Gastrocnemius medialis (tissue), 4 donors: ENCODE measurements around the gene RBM38. TPM values are rescaled to one million over a fixed set of nuclear protein-coding genes. Genes with fewer than 3 reads are reported as not detected.
A peak's percentile ranks its signal among the peaks of the same experiment; 100 is the strongest.

ENCODE experiments used
- ATAC-seq, 2 donors: fragments of 150-250 bp; one replicate each; pipeline ENCODE4 v1.9.1; 2016
- DNase-seq, 2 donors: peaks; one replicate each; pipeline ENCODE4 v3.0.0-alpha.2; 2019
- H3K27ac ChIP-seq, 4 donors: fragments of 200-600 bp; sonication (generic); 1 replicate in 1 of 4; 2 replicates in 3 of 4; pipeline ENCODE4 v1.5.1; 2016 to 2018; ENCODE audit warnings: mild to moderate bottlenecking in 2 of 4, moderate library complexity in 1 of 4
- H3K27me3 ChIP-seq, 3 donors: fragments of 200-600 bp; sonication (generic) in 2 of 3; 1 replicate in 1 of 3; 2 replicates in 2 of 3; pipeline versions ENCODE4 v1.5.1 to v1.6.0; 2016 to 2019; ENCODE audit warnings: mild to moderate bottlenecking in 1 of 3, moderate library complexity in 1 of 3
- H3K36me3 ChIP-seq, 2 donors: fragments of 200-600 bp; sonication (generic) in 1 of 2; one replicate each; pipeline ENCODE4 v1.5.1; 2017 to 2018
- H3K4me1 ChIP-seq, 2 donors: fragments of 200-600 bp; sonication (generic) in 1 of 2; one replicate each; pipeline ENCODE4 v1.5.1; 2016 to 2017; ENCODE audit warnings: mild to moderate bottlenecking in 2 of 2
- H3K4me3 ChIP-seq, 4 donors: fragments of 200-600 bp; sonication (generic) in 3 of 4; 1 replicate in 1 of 4; 2 replicates in 3 of 4; pipeline ENCODE4 v1.5.1; 2016 to 2019; ENCODE audit warnings: mild to moderate bottlenecking in 2 of 4
- H3K9me3 ChIP-seq, 3 donors: fragments of 200-600 bp; sonication (generic) in 2 of 3; 1 replicate in 1 of 3; 2 replicates in 2 of 3; pipeline ENCODE4 v1.5.1; 2016 to 2019
- CTCF ChIP-seq, 5 experiments: fragments of 450-650 bp in 3 of 5; fragments of 200-600 bp in 2 of 5; sonication (generic) in 2 of 5; IDR thresholded peaks in 4 of 5; conservative IDR thresholded peaks in 1 of 5; 1 replicate in 4 of 5; 2 replicates in 1 of 5; pipeline ENCODE4 v1.5.1; 2016 to 2019; ENCODE audit warnings: antibody characterized with exemption in 5 of 5, mild to moderate bottlenecking in 3 of 5, moderate library complexity in 3 of 5
- POLR2A ChIP-seq, 2 donors: fragments of 450-650 bp; IDR thresholded peaks; one replicate each; pipeline ENCODE4 v1.6.1; 2017; ENCODE audit warnings: antibody characterized with exemption in 2 of 2, mild to moderate bottlenecking in 2 of 2, moderate library complexity in 2 of 2
- in situ Hi-C, 4 donors: fragments of 200-750 bp; cut with MboI; loops; one replicate each; pipeline versions ENCODE4 v1.15.0 to v1.8.0; 2017; ENCODE audit warnings: low sequenced_read_pairs in 4 of 4
- intact Hi-C: fragments of 100-400 bp; cut with DNase I; formaldehyde crosslinking; loops from one replicate; pipeline ENCODE4 v1.15.1; 2023; ENCODE audit warnings: low total_unique reads
- total RNA-seq, 4 donors: library from RNA; depleted of rRNA; stranded (reverse); fragments of >200 nt; gene quantifications; one replicate each; pipeline versions ENCODE4 v1.1.0 to v1.2.3, GENCODE V29; 2016

Gene RBM38
- total RNA-seq, 4 donors from 2014 or later, result 56.7 to 229 (median 177) TPM

- Histone ChIP-seq H3K4me1 (peaks cover 41 to 51% of the 10 kb centered on the region in 2 donors), H3K9me3 (no peaks in the 10 kb centered on the region), H3K4me3 (no peak overlapping the region), H3K27ac (peak overlapping the region; percentile 63 to 96 (median 72)), H3K36me3 (no peaks in the 10 kb centered on the region), H3K27me3 (no peaks in the 10 kb centered on the region)
- intact Hi-C loops, result no loop called here
- DNase-seq (no peak), ATAC-seq (no peak)
- TF ChIP-seq POLR2A (IDR thresholded peaks at IDR 0.05) (no peak), CTCF (IDR thresholded peaks at IDR 0.05 in 4 of 5, conservative IDR thresholded peaks at IDR 0.05 in 1 of 5) (no peak)
- in situ Hi-C loops, result no loop called here
These were observed 60.2 kb downstream of the RBM38 start for GRCh38 chr20:57451431-57451794.

GRCh38 chr20:57451795-57452661, 60.8 kb downstream of the RBM38 start:
- Histone ChIP-seq H3K9me3 (no peaks in the 10 kb centered on the region), H3K4me1 (peaks cover 41 to 45% of the 10 kb centered on the region in 2 donors), H3K36me3 (no peaks in the 10 kb centered on the region), H3K27me3 (no peaks in the 10 kb centered on the region), H3K4me3 (no peak overlapping the region), H3K27ac (peak overlapping the region; percentile 63 to 96 (median 72))
- intact Hi-C loops (no loop called here), in situ Hi-C loops (no loop called here)
- DNase-seq, result peak; percentile 70 to 71
- TF ChIP-seq CTCF (IDR thresholded peaks at IDR 0.05 in 4 of 5, conservative IDR thresholded peaks at IDR 0.05 in 1 of 5), result no peak
- TF ChIP-seq POLR2A (IDR thresholded peaks at IDR 0.05), result no peak
- peak; percentile 77 to 78 for ATAC-seq

GRCh38 chr20:57455386-57455785, 64.2 kb downstream of the RBM38 start:
- no peak for ATAC-seq
- intact Hi-C loops (loop anchor here (5.0 kb wide), 1 partner anchor 262 kb away; no protein-coding TSS in a partner anchor), in situ Hi-C loops (no loop called here)
- no peak overlapping the region for H3K4me3 ChIP-seq
- no peaks in the 10 kb centered on the region for H3K27me3 ChIP-seq
- no peaks in the 10 kb centered on the region for H3K36me3 ChIP-seq
- H3K27ac ChIP-seq, result no peak overlapping the region
- DNase-seq, result no peak
- TF ChIP-seq POLR2A (IDR thresholded peaks at IDR 0.05), result no peak
- TF ChIP-seq CTCF (IDR thresholded peaks at IDR 0.05 in 4 of 5, conservative IDR thresholded peaks at IDR 0.05 in 1 of 5), result no peak
- no peaks in the 10 kb centered on the region for H3K9me3 ChIP-seq
- peaks cover 45 to 50% of the 10 kb centered on the region in 2 donors for H3K4me1 ChIP-seq

GRCh38 chr20:57456116-57456515, 64.9 kb downstream of the RBM38 start:
- intact Hi-C loops, result loop anchor here (5.0 kb wide), 1 partner anchor 261 kb away; no protein-coding TSS in a partner anchor
- Histone ChIP-seq H3K4me1 (peaks cover 37 to 42% of the 10 kb centered on the region in 2 donors), H3K9me3 (no peaks in the 10 kb centered on the region), H3K36me3 (no peaks in the 10 kb centered on the region), H3K27me3 (no peaks in the 10 kb centered on the region), H3K27ac (no peak overlapping the region), H3K4me3 (no peak overlapping the region)
- in situ Hi-C loops, result no loop called here
- ATAC-seq (no peak), DNase-seq (no peak)
- TF ChIP-seq POLR2A (IDR thresholded peaks at IDR 0.05) (no peak), CTCF (IDR thresholded peaks at IDR 0.05 in 4 of 5, conservative IDR thresholded peaks at IDR 0.05 in 1 of 5) (no peak)
